CD4-positive, alpha-beta T cell (primary cell): ENCODE measurements around the gene CELF5. TPM values are rescaled to one million over a fixed set of nuclear protein-coding genes. Genes with fewer than 3 reads are reported as not detected.

ENCODE experiments used
- ATAC-seq: fragments of 200-7000 bp; cut with Tn5 transposase; one replicate; pipeline ENCODE4 v1.10.0; 2022; ENCODE audit warnings: mild to moderate bottlenecking; ENCODE audit not compliant: poor library complexity
- CTCF ChIA-PET: fragments of 350-600 bp; sonication (Branson Sonifier 250); formaldehyde crosslinking; loops from one replicate; lab custom pipeline; 2021; ENCODE audit warnings: antibody characterized with exemption, inconsistent platforms; lab: Charles Lee
- POLR2A ChIA-PET: fragments of 350-600 bp; sonication (Branson Sonifier 250); formaldehyde crosslinking; loops from one replicate; lab custom pipeline; 2021; ENCODE audit warnings: antibody characterized with exemption, inconsistent platforms; lab: Charles Lee
- DNase-seq, 14 experiments: peaks; one replicate each; pipeline ENCODE4 v3.0.0-alpha.2; 2013 to 2020; ENCODE audit warnings: mixed read lengths in 2 of 14
- H3K27ac ChIP-seq, 2 donors: one replicate each; pipeline versions ENCODE4 v1.5.1 to v1.7.0; 2013; ENCODE audit warnings: low read length in 2 of 2, low read depth in 1 of 2, mild to moderate bottlenecking in 1 of 2
- H3K27me3 ChIP-seq, 2 experiments: 1 replicate in 1 of 2; 2 replicates in 1 of 2; pipeline versions ENCODE4 v1.6.1 to v1.7.0; 2013; ENCODE audit warnings: low read length in 2 of 2, control low read depth in 1 of 2, mild to moderate bottlenecking in 1 of 2, moderate library complexity in 1 of 2; ENCODE audit not compliant: insufficient read depth in 2 of 2, control insufficient read depth in 1 of 2
- H3K36me3 ChIP-seq: one replicate; pipeline ENCODE4 v1.6.1; 2013; ENCODE audit warnings: low read length, control low read depth; ENCODE audit not compliant: insufficient read depth
- H3K4me1 ChIP-seq: one replicate; pipeline ENCODE4 v1.6.1; 2013; ENCODE audit warnings: low read length, control low read depth; ENCODE audit not compliant: insufficient read depth
- H3K4me3 ChIP-seq: one replicate; pipeline ENCODE4 v1.5.1; 2013; ENCODE audit warnings: mild to moderate bottlenecking, low read length, moderate library complexity
- H3K9me3 ChIP-seq, 2 experiments: 1 replicate in 1 of 2; 2 replicates in 1 of 2; pipeline versions ENCODE4 v1.6.1 to v1.7.0; 2013; ENCODE audit warnings: low read length in 2 of 2, mild to moderate bottlenecking in 2 of 2, control low read depth in 1 of 2, moderate library complexity in 1 of 2; ENCODE audit not compliant: control insufficient read depth in 1 of 2, insufficient read depth in 1 of 2
- H3K27ac Mint-ChIP-seq: one replicate; pipeline ENCODE4 v1.8.0; 2020; ENCODE audit warnings: mixed read lengths
- H3K27me3 Mint-ChIP-seq: one replicate; pipeline ENCODE4 v1.8.0; 2021; ENCODE audit warnings: mixed read lengths
- H3K36me3 Mint-ChIP-seq: one replicate; pipeline ENCODE4 v1.8.0; 2021; ENCODE audit warnings: low read depth, mixed read lengths
- H3K4me1 Mint-ChIP-seq: one replicate; pipeline ENCODE4 v1.8.0; 2021; ENCODE audit warnings: low read depth, mixed read lengths
- H3K4me3 Mint-ChIP-seq: one replicate; pipeline ENCODE4 v1.8.0; 2020; ENCODE audit warnings: mild to moderate bottlenecking, mixed read lengths
- H3K9me3 Mint-ChIP-seq: one replicate; pipeline ENCODE4 v1.8.0; 2020; ENCODE audit warnings: mixed read lengths
- intact Hi-C, 2 experiments: fragments of 100-400 bp; cut with DNase I in 1 of 2; cut with micrococcal nuclease in 1 of 2; formaldehyde crosslinking; loops; one replicate each; pipeline versions ENCODE4 v1.15.1 to v1.9.0; 2023 to 2025; cut with DNase I, micrococcal nuclease
- total RNA-seq, 174 experiments: library from RNA in 2 of 174; stranded (reverse) in 2 of 174; gene quantifications; one replicate each; pipeline ENCODE4 v1.2.3 and lab custom pipeline; 2021 to 2026
- TF ChIP-seq, protein P1 (sequence below): fragments of 200-600 bp; IDR thresholded peaks from one replicate; pipeline ENCODE4 v1.8.0; 2022; ENCODE audit warnings: antibody characterized with exemption, mild to moderate bottlenecking

CELF5 gene
- total RNA-seq, 2 experiments from 2014 or later = 0.36 TPM

DNA sequence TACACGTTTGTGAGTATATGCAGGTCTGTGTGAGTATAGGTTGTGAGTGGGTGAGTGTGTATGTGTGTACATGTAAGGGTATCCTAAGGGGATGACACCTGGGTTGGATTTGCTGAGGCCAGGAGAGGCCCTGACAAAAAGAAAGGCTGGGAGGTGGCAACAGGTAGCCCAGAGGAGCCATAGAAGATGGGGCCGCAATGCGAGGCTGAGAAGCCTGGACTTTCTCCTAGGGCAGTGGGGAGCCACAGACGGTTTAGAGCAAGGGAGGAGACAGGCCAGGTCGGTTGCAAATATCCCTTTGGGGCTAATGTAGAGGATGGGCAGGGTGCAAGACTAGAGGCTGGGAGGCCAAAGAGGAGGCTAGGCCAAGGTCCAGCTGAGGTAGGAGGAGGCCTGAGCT is 54.3 kb downstream of the CELF5 start:
- peaks cover 17% of the 10 kb centered on the region for H3K4me1 Mint-ChIP-seq
- intact Hi-C loops = loop anchor here in 1 of 2 experiments (10.0 kb wide), 1 partner anchor 324 kb away; no protein-coding TSS in a partner anchor
- no peaks in the 10 kb centered on the region for H3K9me3 ChIP-seq
- H3K27ac Mint-ChIP-seq = no peak overlapping the region
- H3K9me3 Mint-ChIP-seq = no peaks in the 10 kb centered on the region
- ATAC-seq (no peak), DNase-seq (peak in 1 of 14 experiments; percentile 16)
- H3K36me3 Mint-ChIP-seq = no peaks in the 10 kb centered on the region
- peaks cover 15% of the 10 kb centered on the region for H3K27me3 Mint-ChIP-seq
- POLR2A ChIA-PET = no interaction called here
- H3K27me3 ChIP-seq = peaks cover 0 to 5% of the 10 kb centered on the region in 2 experiments
- TF ChIP-seq, protein P1, sequence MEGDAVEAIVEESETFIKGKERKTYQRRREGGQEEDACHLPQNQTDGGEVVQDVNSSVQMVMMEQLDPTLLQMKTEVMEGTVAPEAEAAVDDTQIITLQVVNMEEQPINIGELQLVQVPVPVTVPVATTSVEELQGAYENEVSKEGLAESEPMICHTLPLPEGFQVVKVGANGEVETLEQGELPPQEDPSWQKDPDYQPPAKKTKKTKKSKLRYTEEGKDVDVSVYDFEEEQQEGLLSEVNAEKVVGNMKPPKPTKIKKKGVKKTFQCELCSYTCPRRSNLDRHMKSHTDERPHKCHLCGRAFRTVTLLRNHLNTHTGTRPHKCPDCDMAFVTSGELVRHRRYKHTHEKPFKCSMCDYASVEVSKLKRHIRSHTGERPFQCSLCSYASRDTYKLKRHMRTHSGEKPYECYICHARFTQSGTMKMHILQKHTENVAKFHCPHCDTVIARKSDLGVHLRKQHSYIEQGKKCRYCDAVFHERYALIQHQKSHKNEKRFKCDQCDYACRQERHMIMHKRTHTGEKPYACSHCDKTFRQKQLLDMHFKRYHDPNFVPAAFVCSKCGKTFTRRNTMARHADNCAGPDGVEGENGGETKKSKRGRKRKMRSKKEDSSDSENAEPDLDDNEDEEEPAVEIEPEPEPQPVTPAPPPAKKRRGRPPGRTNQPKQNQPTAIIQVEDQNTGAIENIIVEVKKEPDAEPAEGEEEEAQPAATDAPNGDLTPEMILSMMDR = no peak
- H3K27ac ChIP-seq = no peak overlapping the region
- CTCF ChIA-PET = no interaction called here
- no peak overlapping the region for H3K4me3 Mint-ChIP-seq
- H3K36me3 ChIP-seq = no peaks in the 10 kb centered on the region
- no peak overlapping the region for H3K4me3 ChIP-seq
- peaks cover 25% of the 10 kb centered on the region for H3K4me1 ChIP-seq

DNA sequence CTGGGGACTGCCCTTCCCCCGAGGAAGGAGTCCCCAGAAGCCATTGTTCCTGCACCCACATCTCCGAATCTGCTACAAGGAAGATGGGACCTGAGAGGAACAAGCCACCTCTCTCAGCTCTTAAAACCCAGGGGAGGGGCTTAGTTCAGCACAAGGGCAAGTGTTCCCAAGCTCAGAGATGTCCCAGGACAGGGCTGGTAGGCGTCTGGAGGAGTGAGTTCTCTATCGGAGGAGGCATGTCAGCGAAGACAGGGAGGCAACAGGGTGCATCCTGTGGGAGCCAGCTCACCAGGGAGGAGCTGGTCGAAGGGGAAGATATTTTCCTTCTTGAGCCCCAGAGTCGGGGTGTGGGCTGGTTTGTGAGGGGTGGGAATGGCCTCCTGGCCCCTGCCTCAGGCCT is 54.8 kb downstream of the CELF5 start:
- Mint-ChIP-seq H3K36me3 (no peaks in the 10 kb centered on the region), H3K27ac (no peak overlapping the region), H3K4me3 (no peak overlapping the region), H3K27me3 (peaks cover 20% of the 10 kb centered on the region), H3K9me3 (no peaks in the 10 kb centered on the region), H3K4me1 (peaks cover 17% of the 10 kb centered on the region)
- intact Hi-C loops = loop anchor here in 1 of 2 experiments (10.0 kb wide), 1 partner anchor 325 kb away; no protein-coding TSS in a partner anchor
- Histone ChIP-seq H3K9me3 (no peaks in the 10 kb centered on the region), H3K4me1 (peaks cover 30% of the 10 kb centered on the region), H3K27me3 (peaks cover 0 to 11% of the 10 kb centered on the region in 2 experiments), H3K36me3 (no peaks in the 10 kb centered on the region), H3K4me3 (no peak overlapping the region), H3K27ac (no peak overlapping the region)
- no peak for ATAC-seq
- ChIA-PET POLR2A (no interaction called here), CTCF (no interaction called here)
- no peak for DNase-seq
- TF ChIP-seq, protein P1 = no peak

DNA sequence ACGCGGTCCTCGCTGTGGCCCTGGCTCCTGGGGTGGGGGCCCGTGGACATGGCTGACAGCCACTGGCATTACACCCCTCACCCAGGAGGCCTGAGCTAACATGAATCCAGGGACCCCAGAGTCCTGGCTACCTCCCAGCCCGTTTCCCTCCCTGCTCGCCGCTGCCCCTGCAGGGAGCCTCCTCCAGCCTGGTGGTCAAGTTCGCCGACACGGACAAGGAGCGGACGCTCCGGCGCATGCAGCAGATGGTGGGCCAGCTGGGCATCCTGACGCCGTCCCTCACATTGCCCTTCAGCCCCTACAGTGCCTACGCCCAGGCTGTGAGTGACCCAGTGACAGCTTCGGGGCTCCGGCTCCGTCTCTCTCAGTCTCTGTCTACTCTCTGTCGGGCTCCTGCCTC is 56.6 kb downstream of the CELF5 start:
- H3K4me1 Mint-ChIP-seq = peaks cover 9% of the 10 kb centered on the region
- DNase-seq (no peak), ATAC-seq (no peak)
- TF ChIP-seq, protein P1 = no peak
- POLR2A ChIA-PET = no interaction called here
- CTCF ChIA-PET = no interaction called here
- H3K4me3 Mint-ChIP-seq = no peak overlapping the region
- H3K4me1 ChIP-seq = peaks cover 28% of the 10 kb centered on the region
- peaks cover 21% of the 10 kb centered on the region for H3K27me3 Mint-ChIP-seq
- peaks cover 0 to 13% of the 10 kb centered on the region in 2 experiments for H3K27me3 ChIP-seq
- no peaks in the 10 kb centered on the region for H3K9me3 Mint-ChIP-seq
- no peak overlapping the region for H3K4me3 ChIP-seq
- H3K36me3 Mint-ChIP-seq = no peaks in the 10 kb centered on the region
- intact Hi-C loops = loop anchor here in 1 of 2 experiments (5.0 kb wide), 1 partner anchor 1106 kb away; no protein-coding TSS in a partner anchor
- H3K36me3 ChIP-seq = no peaks in the 10 kb centered on the region
- H3K9me3 ChIP-seq = peaks cover 0 to 12% of the 10 kb centered on the region in 2 experiments
- no peak overlapping the region for H3K27ac Mint-ChIP-seq
- H3K27ac ChIP-seq = no peak overlapping the region
